ENCODE data around the gene CAMK2G.

DNA sequence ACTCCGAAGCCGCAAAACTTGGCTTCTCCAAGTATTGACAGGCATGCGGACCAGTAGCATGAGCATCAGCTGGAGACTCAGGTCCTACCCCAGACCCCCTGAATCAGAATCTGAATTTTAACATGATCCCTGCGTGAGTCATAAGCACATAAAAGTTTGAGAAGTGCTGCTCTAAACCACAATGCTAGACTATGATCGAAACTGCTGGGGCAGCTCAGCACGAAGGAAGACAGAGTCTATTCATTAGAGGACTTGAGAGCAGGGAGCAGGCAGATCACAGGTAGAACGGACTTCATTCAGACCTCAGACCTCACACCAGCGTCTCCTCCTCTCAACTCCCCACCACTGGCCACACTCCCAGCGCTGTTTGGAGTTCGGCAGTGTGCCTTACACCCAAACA is 16.9 kb downstream of the CAMK2G start:
- TF ChIP-seq CTCF (IDR thresholded peaks at IDR 0.05) (no peak), POLR2A (IDR thresholded peaks at IDR 0.05) (no peak)

Data from ovary (tissue), 3 donors.